Stomach (tissue), 9 donors: ENCODE data around the gene TFF3. TPM values are rescaled to one million over a fixed set of nuclear protein-coding genes. Genes with fewer than 3 reads are reported as not detected.

Source experiments
- DNase-seq, 2 donors: peaks; one replicate each; pipeline versions ENCODE4 v3.0.0 to v3.0.0-alpha.2; 2013 to 2019
- H3K27ac ChIP-seq, 5 donors: fragments of 200-600 bp in 4 of 5; sonication (generic) in 4 of 5; one replicate each; pipeline ENCODE4 v1.5.1; 2013 to 2019; ENCODE audit warnings: mild to moderate bottlenecking in 1 of 5, moderate library complexity in 1 of 5
- H3K27me3 ChIP-seq, 3 donors: fragments of 200-600 bp; sonication (generic); one replicate each; pipeline ENCODE4 v1.5.1; 2017 to 2019; ENCODE audit warnings: mixed run types in 1 of 3
- H3K36me3 ChIP-seq, 4 donors: fragments of 200-600 bp; sonication (generic); 1 replicate in 3 of 4; 2 replicates in 1 of 4; pipeline ENCODE4 v1.5.1; 2016 to 2019
- H3K4me1 ChIP-seq, 4 donors: fragments of 200-600 bp; sonication (generic); one replicate each; pipeline ENCODE4 v1.5.1; 2016 to 2019
- H3K4me3 ChIP-seq, 4 donors: fragments of 200-600 bp; sonication (generic) in 3 of 4; one replicate each; pipeline ENCODE4 v1.5.1; 2016 to 2019; ENCODE audit warnings: mild to moderate bottlenecking in 1 of 4
- H3K9me3 ChIP-seq, 4 donors: fragments of 200-600 bp; sonication (generic); one replicate each; pipeline ENCODE4 v1.5.1; 2016 to 2019
- CTCF ChIP-seq, 7 experiments: fragments of 450-650 bp in 4 of 7; fragments of 200-600 bp in 3 of 7; sonication (generic) in 3 of 7; IDR thresholded peaks; one replicate each; pipeline ENCODE4 v1.5.1; 2016 to 2019; ENCODE audit warnings: antibody characterized with exemption in 7 of 7, control low read depth in 2 of 7, mild to moderate bottlenecking in 1 of 7
- EP300 ChIP-seq: sonication (generic); formaldehyde crosslinking; IDR thresholded peaks from one replicate; pipeline ENCODE4 v1.6.1; 2017; ENCODE audit warnings: antibody characterized with exemption
- POLR2A ChIP-seq, 4 donors: fragments of 450-650 bp; IDR thresholded peaks; one replicate each; pipeline ENCODE4 v1.6.1; 2016; ENCODE audit warnings: antibody characterized with exemption in 4 of 4, control low read depth in 2 of 4, mild to moderate bottlenecking in 1 of 4, moderate library complexity in 1 of 4
- POLR2AphosphoS5 ChIP-seq, 3 donors: sonication (generic); formaldehyde crosslinking; IDR thresholded peaks; one replicate each; pipeline ENCODE4 v1.6.1; 2016; ENCODE audit warnings: antibody characterized with exemption in 3 of 3
- WGBS, 5 donors: extraction: QIAGEN DNeasy Blood & Tissue Kit in 3 of 5; methylation state at CpG; one replicate each; pipeline versions ENCODE4 v1.1.5 to v1.1.7; 2013 to 2018; 5-methylcytosine and 5-hydroxymethylcytosine counted together
- intact Hi-C: fragments of 100-400 bp; cut with DNase I; formaldehyde crosslinking; loops from one replicate; pipeline ENCODE4 v1.15.1; 2023; ENCODE audit warnings: low total_unique reads
- polyA plus RNA-seq, 3 donors: library from polyadenylated mRNA; stranded (reverse); fragments of 200-250 nt; gene quantifications; one replicate each; pipeline ENCODE4 v1.2.3, GENCODE V29; 2013
- total RNA-seq, 5 donors: library from RNA; depleted of rRNA; stranded (reverse); fragments of >200 nt; gene quantifications; one replicate each; pipeline versions ENCODE4 v1.1.0 to v1.2.3, GENCODE V29; 2014 to 2016
- donor health status: healthy with polysubstance abuse.
- donor health status: Bipolar disorder and iron deficiency.
- donor health status: healthy.

TFF3 gene
- total and polyA plus RNA-seq, 8 donors: 2.0 to 488 (median 27.3) TPM

DNA sequence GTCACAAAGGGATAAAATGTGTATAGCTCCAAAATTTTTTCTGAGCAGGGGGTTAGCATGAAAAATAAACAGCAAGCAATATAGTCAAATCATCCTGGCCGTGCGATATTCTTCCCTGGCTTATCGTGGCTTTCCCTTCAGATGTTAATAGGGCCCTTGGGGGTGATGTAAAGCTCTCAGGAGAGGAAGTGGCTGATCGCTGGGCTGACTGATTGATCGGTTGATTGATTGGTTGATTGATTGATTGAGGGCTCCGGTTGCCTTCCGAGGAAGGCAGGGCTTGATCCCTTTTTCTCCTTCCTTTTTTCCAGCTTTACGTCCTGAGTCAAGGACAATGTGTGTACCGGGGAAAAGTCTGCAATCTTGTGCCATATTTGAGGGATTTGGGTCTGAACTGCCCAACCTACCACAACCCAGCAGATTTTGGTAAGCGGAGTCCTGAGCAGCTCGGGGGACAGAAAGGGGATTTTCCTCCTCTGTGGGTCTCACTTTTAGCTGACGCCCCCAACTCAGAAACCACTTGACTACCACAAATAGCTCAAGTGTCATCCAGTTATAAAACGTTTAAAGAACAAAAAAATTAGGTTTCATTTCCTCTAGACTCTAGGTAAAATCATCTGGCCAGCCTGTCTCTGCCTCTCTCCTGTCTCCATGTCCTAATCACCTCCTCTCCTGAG is 29.5 kb downstream of the TFF3 start:
- Histone ChIP-seq H3K27me3 (no peaks in the 10 kb centered on the region), H3K27ac (no peak overlapping the region), H3K9me3 (no peaks in the 10 kb centered on the region), H3K4me3 (no peak overlapping the region), H3K4me1 (no peaks in the 10 kb centered on the region), H3K36me3 (peaks cover 6 to 95% (median 93%) of the 10 kb centered on the region in 4 donors)
- DNase-seq: no peak
- 87 to 91% (median 90%) methylated on average over 13 of the region's 13 CpGs for WGBS, 5 donors
- intact Hi-C loops: no loop called here
- TF ChIP-seq POLR2AphosphoS5 (IDR thresholded peaks at IDR 0.05): no peak
- no peak for TF ChIP-seq EP300
- TF ChIP-seq CTCF (IDR thresholded peaks at IDR 0.05): no peak
- TF ChIP-seq POLR2A (IDR thresholded peaks at IDR 0.05): no peak

DNA sequence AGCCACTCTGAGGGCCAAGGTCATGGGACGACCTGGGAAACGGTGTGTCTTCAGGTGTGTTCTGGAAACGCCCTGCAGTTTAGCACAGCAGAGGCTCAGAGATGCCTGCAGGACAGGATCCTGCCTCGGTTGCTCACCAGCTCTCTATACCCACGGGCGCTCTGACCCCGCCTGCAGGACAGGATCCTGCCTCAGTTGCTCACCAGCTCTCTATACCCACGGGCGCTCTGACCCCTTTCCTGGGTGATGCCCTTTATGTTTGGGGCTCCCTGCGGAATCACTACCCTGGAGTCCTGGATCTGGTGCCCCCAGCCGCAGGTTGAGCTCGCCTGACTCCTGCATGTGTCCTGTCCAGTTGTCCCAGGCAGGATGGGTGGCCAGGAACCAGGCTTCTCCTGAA is 32.5 kb downstream of the TFF3 start:
- TF ChIP-seq POLR2A (IDR thresholded peaks at IDR 0.05) (no peak), EP300 (no peak), POLR2AphosphoS5 (IDR thresholded peaks at IDR 0.05) (no peak), CTCF (IDR thresholded peaks at IDR 0.05) (no peak)
- no peaks in the 10 kb centered on the region for H3K27me3 ChIP-seq
- no peaks in the 10 kb centered on the region for H3K9me3 ChIP-seq
- H3K4me3 ChIP-seq: no peak overlapping the region
- H3K36me3 ChIP-seq: peaks cover 6 to 95% (median 90%) of the 10 kb centered on the region in 4 donors
- DNase-seq: no peak
- H3K27ac ChIP-seq: no peak overlapping the region
- intact Hi-C loops: no loop called here
- 88 to 94% (median 88%) methylated on average over 11 to 12 of the region's 12 CpGs for WGBS, 5 donors
- H3K4me1 ChIP-seq: no peaks in the 10 kb centered on the region

DNA sequence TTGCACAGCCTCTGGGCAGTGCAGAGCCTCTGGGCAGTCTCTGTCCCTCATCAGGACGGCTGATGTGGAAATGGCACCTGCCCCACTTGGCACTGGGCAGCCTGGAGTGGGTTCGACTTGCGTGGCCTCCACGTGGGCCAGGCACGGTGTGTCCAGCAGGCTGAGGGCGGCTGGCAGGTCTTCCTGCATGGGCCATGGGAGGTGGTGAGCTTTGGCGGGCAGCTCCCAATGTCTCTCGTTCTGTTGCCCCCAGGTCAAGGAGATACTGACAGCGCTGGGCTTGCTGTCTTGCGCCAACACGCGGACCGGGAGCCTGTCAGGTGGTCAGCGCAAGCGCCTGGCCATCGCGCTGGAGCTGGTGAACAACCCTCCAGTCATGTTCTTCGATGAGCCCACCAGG is 33.2 kb downstream of the TFF3 start:
- WGBS, 5 donors: 73 to 100% (median 95%) methylated on average over 1 to 18 of the region's 18 CpGs
- peaks cover 6 to 95% (median 89%) of the 10 kb centered on the region in 4 donors for H3K36me3 ChIP-seq

DNA sequence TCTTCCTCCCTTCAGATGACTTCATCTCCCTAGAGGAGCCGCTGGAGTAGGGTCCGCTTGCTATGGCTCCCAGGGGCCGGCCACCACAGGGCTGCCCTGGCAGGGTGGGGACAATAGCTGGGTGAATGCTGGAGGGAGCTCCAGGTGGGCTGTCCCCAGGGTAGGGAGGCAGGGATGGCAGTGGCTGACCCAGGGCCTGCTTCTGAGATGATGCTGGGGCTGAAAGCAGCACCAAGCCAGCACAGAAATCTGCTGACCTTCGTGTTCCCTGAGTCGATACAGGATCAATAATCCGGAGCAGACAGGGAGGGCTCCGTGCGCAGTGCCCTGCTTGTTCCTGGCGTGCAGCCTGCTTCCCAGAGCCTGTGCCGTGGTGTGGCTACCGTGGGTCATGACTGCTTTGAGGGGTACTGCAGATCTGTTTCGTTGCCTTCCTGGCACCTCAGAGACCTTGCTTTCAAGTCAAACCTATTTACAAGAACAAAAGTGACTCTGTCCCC is 34.0 kb downstream of the TFF3 start:
- Histone ChIP-seq H3K9me3 (no peaks in the 10 kb centered on the region), H3K4me1 (no peaks in the 10 kb centered on the region), H3K27ac (no peak overlapping the region), H3K4me3 (no peak overlapping the region), H3K36me3 (peaks cover 6 to 95% (median 89%) of the 10 kb centered on the region in 4 donors), H3K27me3 (no peaks in the 10 kb centered on the region)
- no peak for TF ChIP-seq POLR2A (IDR thresholded peaks at IDR 0.05)
- TF ChIP-seq CTCF (IDR thresholded peaks at IDR 0.05): no peak
- TF ChIP-seq EP300: no peak
- TF ChIP-seq POLR2AphosphoS5 (IDR thresholded peaks at IDR 0.05): no peak
- 78 to 91% (median 88%) methylated on average over 12 of the region's 12 CpGs for WGBS, 5 donors
- intact Hi-C loops: no loop called here
- no peak for DNase-seq

More for the DNA sequence above, 33.2 kb downstream of the TFF3 start:
- intact Hi-C loops: no loop called here
- H3K27me3 ChIP-seq: no peaks in the 10 kb centered on the region
- no peaks in the 10 kb centered on the region for H3K9me3 ChIP-seq
- no peaks in the 10 kb centered on the region for H3K4me1 ChIP-seq
- no peak overlapping the region for H3K27ac ChIP-seq
- no peak for TF ChIP-seq CTCF (IDR thresholded peaks at IDR 0.05)
- no peak for TF ChIP-seq POLR2AphosphoS5 (IDR thresholded peaks at IDR 0.05)
- TF ChIP-seq EP300: no peak
- TF ChIP-seq POLR2A (IDR thresholded peaks at IDR 0.05): no peak
- no peak for DNase-seq
- no peak overlapping the region for H3K4me3 ChIP-seq
